Karpas-422 (cell line): ENCODE measurements around the gene CSRNP3. TPM values are rescaled to one million over a fixed set of nuclear protein-coding genes. Genes with fewer than 3 reads are reported as not detected.

Source experiments
- DNase-seq: peaks from one replicate; pipeline ENCODE4 v3.0.0-alpha.2; 2015
- H2AFZ ChIP-seq: fragments of 200-600 bp; sonication (generic); 2 replicates; pipeline ENCODE4 v1.6.1; 2014; ENCODE audit warnings: antibody characterized with exemption, low read length, mixed read lengths
- H3K27ac ChIP-seq: fragments of 200-600 bp; sonication (generic); 2 replicates; pipeline ENCODE4 v1.5.1; 2014; ENCODE audit warnings: mild to moderate bottlenecking, low read length, moderate library complexity
- H3K27me3 ChIP-seq: fragments of 200-600 bp; sonication (generic); 2 replicates; pipeline ENCODE4 v1.6.1; 2014; ENCODE audit warnings: low read length, mixed read lengths
- H3K36me3 ChIP-seq: fragments of 200-600 bp; sonication (generic); 2 replicates; pipeline ENCODE4 v1.6.1; 2014; ENCODE audit warnings: low read length, mixed read lengths; ENCODE audit not compliant: insufficient read depth
- H3K4me1 ChIP-seq: fragments of 200-600 bp; sonication (generic); 2 replicates; pipeline ENCODE4 v1.6.1; 2014; ENCODE audit warnings: mild to moderate bottlenecking, low read length, mixed read lengths
- H3K4me2 ChIP-seq: fragments of 200-600 bp; sonication (generic); 2 replicates; pipeline ENCODE4 v1.6.1; 2014; ENCODE audit warnings: low read length, low read depth, mild to moderate bottlenecking; ENCODE audit not compliant: poor library complexity, severe bottlenecking
- H3K4me3 ChIP-seq: fragments of 200-600 bp; sonication (generic); 2 replicates; pipeline ENCODE4 v1.5.1; 2014; ENCODE audit warnings: mild to moderate bottlenecking, antibody characterized with exemption, low read length, mixed read lengths
- H3K79me2 ChIP-seq: fragments of 200-600 bp; sonication (generic); 2 replicates; pipeline ENCODE4 v1.6.1; 2014; ENCODE audit warnings: mild to moderate bottlenecking, low read length, mixed read lengths
- H3K9ac ChIP-seq: fragments of 200-600 bp; sonication (generic); 2 replicates; pipeline ENCODE4 v1.6.0; 2014; ENCODE audit warnings: low read length
- H3K9me2 ChIP-seq: fragments of 200-600 bp; sonication (generic), shearing (Covaris generic); replicated peaks from 2 replicates; pipeline ENCODE4 v1.6.0; 2014; ENCODE audit warnings: mild to moderate bottlenecking, low read length, moderate library complexity; ENCODE audit not compliant: insufficient read depth
- H3K9me3 ChIP-seq: fragments of 300-700, 200-600 bp; sonication (generic); 2 replicates; pipeline ENCODE4 v1.6.1; 2014; ENCODE audit warnings: low read length, mixed read lengths
- H4K20me1 ChIP-seq: fragments of 200-600 bp; sonication (generic); 2 replicates; pipeline ENCODE4 v1.6.1; 2014; ENCODE audit warnings: mild to moderate bottlenecking, antibody characterized with exemption, low read length, low read depth; ENCODE audit not compliant: insufficient read depth
- total RNA-seq: library from RNA; depleted of rRNA; stranded (reverse); fragments of >200 nt; shearing (Covaris generic); gene quantifications from 2 replicates; pipeline ENCODE4 v1.2.3, GENCODE V29; 2014; ENCODE audit warnings: low replicate concordance

CSRNP3 gene
- total RNA-seq, 1 experiment from 2014 or later = 16.8 TPM

DNA sequence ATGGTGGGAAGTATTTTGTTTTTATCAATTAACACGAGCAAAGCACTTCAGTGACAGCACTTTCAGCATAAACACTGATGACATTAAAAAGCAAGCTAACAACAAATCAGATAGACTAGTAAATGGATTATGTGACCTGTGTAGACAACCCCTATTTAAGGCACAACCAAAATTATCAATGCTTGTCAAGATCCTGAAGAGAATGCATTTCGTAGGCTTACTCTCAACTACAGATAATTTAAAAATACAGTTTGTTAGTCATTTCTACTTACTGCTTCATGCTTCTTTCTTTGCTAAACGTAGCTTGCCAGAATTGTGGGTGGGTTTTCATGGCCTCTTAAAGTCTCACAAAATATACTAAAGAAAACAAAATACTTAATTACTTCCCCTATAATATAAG, 3.4 kb downstream of the CSRNP3 start:
- Histone ChIP-seq H3K4me2 (no peak overlapping the region), H3K27me3 (no peaks in the 10 kb centered on the region), H3K4me1 (no peaks in the 10 kb centered on the region), H3K9me3 (no peaks in the 10 kb centered on the region), H3K9ac (no peak overlapping the region), H4K20me1 (no peaks in the 10 kb centered on the region), H3K79me2 (no peaks in the 10 kb centered on the region), H3K4me3 (no peak overlapping the region), H3K27ac (no peak overlapping the region), H3K36me3 (no peaks in the 10 kb centered on the region), H3K9me2 (no peaks in the 10 kb centered on the region), H2AFZ (no peak overlapping the region)
- DNase-seq = no peak

GRCh38 chr2:165474619-165475276, 5.2 kb downstream of the CSRNP3 start:
- H4K20me1 ChIP-seq = no peaks in the 10 kb centered on the region

GRCh38 chr2:165475277-165476004, 5.9 kb downstream of the CSRNP3 start:
- no peaks in the 10 kb centered on the region for H3K36me3 ChIP-seq
- no peaks in the 10 kb centered on the region for H3K27me3 ChIP-seq
- H2AFZ ChIP-seq = no peak overlapping the region
- H4K20me1 ChIP-seq = no peaks in the 10 kb centered on the region
- no peaks in the 10 kb centered on the region for H3K79me2 ChIP-seq
- no peaks in the 10 kb centered on the region for H3K4me1 ChIP-seq
- H3K27ac ChIP-seq = no peak overlapping the region
- no peak overlapping the region for H3K4me3 ChIP-seq
- H3K9ac ChIP-seq = no peak overlapping the region
- H3K9me3 ChIP-seq = no peaks in the 10 kb centered on the region
- H3K9me2 ChIP-seq = no peaks in the 10 kb centered on the region
- H3K4me2 ChIP-seq = no peak overlapping the region
- DNase-seq = no peak

More at GRCh38 chr2:165474619-165475276, 5.2 kb downstream of the CSRNP3 start:
- Histone ChIP-seq H3K4me1 (no peaks in the 10 kb centered on the region), H2AFZ (no peak overlapping the region), H3K4me2 (no peak overlapping the region), H3K79me2 (no peaks in the 10 kb centered on the region), H3K36me3 (no peaks in the 10 kb centered on the region), H3K9me2 (no peaks in the 10 kb centered on the region), H3K9me3 (no peaks in the 10 kb centered on the region), H3K27me3 (no peaks in the 10 kb centered on the region), H3K27ac (no peak overlapping the region), H3K9ac (no peak overlapping the region), H3K4me3 (no peak overlapping the region)
- DNase-seq = no peak

GRCh38 chr2:165479856-165480255, 10.4 kb downstream of the CSRNP3 start:
- Histone ChIP-seq H3K4me1 (no peaks in the 10 kb centered on the region), H3K4me2 (no peak overlapping the region), H3K36me3 (no peaks in the 10 kb centered on the region), H3K27me3 (no peaks in the 10 kb centered on the region), H3K79me2 (no peaks in the 10 kb centered on the region), H2AFZ (no peak overlapping the region), H3K9ac (no peak overlapping the region), H3K27ac (no peak overlapping the region), H4K20me1 (no peaks in the 10 kb centered on the region), H3K9me2 (no peaks in the 10 kb centered on the region), H3K9me3 (no peaks in the 10 kb centered on the region), H3K4me3 (no peak overlapping the region)
- DNase-seq = no peak

DNA sequence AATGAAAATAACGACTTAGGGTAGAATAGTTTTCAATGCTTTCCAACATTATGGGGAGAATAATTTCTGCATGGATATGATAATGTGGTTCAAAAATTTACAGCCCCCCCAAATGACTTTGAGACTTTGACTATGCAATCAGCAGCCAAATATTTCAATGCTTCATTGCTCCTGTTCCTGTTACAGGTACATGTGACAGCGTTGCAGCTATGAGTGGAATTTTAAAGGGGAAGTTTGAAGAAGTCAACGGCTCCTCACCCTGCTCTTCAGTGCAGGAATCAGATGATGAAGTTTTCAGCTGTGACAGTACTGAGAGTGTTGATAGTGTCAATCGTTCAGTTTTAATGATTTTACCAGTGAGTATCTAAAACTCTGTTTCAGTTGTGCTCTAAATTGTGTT, 25.1 kb downstream of the CSRNP3 start:
- Histone ChIP-seq H3K4me1 (no peaks in the 10 kb centered on the region), H2AFZ (no peak overlapping the region), H3K27ac (no peak overlapping the region), H3K79me2 (no peaks in the 10 kb centered on the region), H3K4me2 (no peak overlapping the region), H3K9me2 (no peaks in the 10 kb centered on the region), H3K9me3 (no peaks in the 10 kb centered on the region), H4K20me1 (no peaks in the 10 kb centered on the region), H3K4me3 (no peak overlapping the region), H3K9ac (no peak overlapping the region), H3K36me3 (no peaks in the 10 kb centered on the region), H3K27me3 (no peaks in the 10 kb centered on the region)
- no peak for DNase-seq

DNA sequence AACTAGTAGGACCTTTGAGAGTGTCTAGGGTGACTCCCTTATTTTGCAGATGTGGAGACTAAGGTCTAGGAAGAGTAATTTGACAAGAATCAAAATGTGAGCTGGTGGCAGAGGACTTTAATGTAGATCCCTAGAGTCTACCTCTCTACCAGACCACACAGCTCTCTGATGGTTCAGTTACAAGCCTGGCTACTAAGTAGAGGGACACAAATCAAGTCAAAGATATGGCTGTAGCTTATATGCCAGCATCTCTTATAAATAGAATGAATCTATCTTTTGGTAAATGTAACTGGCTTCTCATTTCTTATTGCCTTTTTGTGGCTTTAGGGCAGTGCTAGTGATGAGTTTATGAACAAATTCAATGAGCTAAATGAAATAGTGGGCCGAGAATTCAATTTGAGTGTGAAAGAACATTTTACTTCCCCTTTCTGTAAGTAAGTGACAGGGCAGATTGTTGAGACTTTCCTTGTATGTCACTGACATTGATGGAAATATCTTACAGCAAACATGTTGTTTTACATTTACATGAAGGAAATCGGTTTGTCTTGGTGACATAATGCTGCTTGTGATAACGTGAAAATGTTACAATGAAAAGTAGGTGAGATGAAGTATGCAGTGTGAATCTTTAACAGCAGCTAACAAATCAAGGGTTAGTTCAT, 28.3 kb downstream of the CSRNP3 start:
- Histone ChIP-seq H3K79me2 (no peaks in the 10 kb centered on the region), H3K9ac (no peak overlapping the region), H3K9me3 (no peaks in the 10 kb centered on the region), H3K4me1 (no peaks in the 10 kb centered on the region), H3K4me3 (no peak overlapping the region), H3K4me2 (no peak overlapping the region), H2AFZ (no peak overlapping the region), H3K27ac (no peak overlapping the region), H3K9me2 (no peaks in the 10 kb centered on the region), H4K20me1 (no peaks in the 10 kb centered on the region), H3K27me3 (no peaks in the 10 kb centered on the region), H3K36me3 (no peaks in the 10 kb centered on the region)
- no peak for DNase-seq

- no peaks in the 10 kb centered on the region for H3K9me2 ChIP-seq
- no peak for DNase-seq
- no peaks in the 10 kb centered on the region for H4K20me1 ChIP-seq
- H3K27me3 ChIP-seq = no peaks in the 10 kb centered on the region
- H3K9me3 ChIP-seq = no peaks in the 10 kb centered on the region
- no peak overlapping the region for H3K4me3 ChIP-seq
- no peak overlapping the region for H3K4me2 ChIP-seq
- no peak overlapping the region for H3K9ac ChIP-seq
- H3K79me2 ChIP-seq = no peaks in the 10 kb centered on the region
- no peak overlapping the region for H3K27ac ChIP-seq
- no peak overlapping the region for H2AFZ ChIP-seq
- H3K36me3 ChIP-seq = no peaks in the 10 kb centered on the region
- H3K4me1 ChIP-seq = no peaks in the 10 kb centered on the region
These were observed 29.6 kb downstream of the CSRNP3 start for GRCh38 chr2:165499131-165499530.

DNA sequence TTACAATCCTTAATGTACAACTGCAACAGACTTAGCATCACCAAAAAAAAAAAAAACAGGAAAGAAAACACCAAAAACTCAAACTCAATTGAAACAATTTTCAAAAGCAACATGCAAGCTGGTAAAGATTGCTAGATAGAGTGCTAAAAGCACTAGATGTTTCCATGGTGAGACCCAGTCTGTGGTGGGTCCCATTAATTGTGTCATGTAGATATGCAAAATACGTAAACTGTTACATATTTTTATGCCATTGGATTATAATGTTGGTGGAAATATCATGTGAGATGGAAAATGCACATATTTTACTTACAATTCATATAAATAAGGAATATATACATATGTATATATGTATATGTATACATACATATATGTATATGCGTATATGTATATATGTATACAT, 30.5 kb downstream of the CSRNP3 start:
- H3K27ac ChIP-seq = no peak overlapping the region
- H3K9ac ChIP-seq = no peak overlapping the region
- no peak overlapping the region for H3K4me2 ChIP-seq
- H3K9me2 ChIP-seq = no peaks in the 10 kb centered on the region
- H3K36me3 ChIP-seq = no peaks in the 10 kb centered on the region
- DNase-seq = no peak
- H3K4me1 ChIP-seq = no peaks in the 10 kb centered on the region
- no peaks in the 10 kb centered on the region for H4K20me1 ChIP-seq
- no peaks in the 10 kb centered on the region for H3K79me2 ChIP-seq
- H3K9me3 ChIP-seq = no peaks in the 10 kb centered on the region
- H3K4me3 ChIP-seq = no peak overlapping the region
- H3K27me3 ChIP-seq = no peaks in the 10 kb centered on the region
- H2AFZ ChIP-seq = no peak overlapping the region
